Astrocyte (in vitro differentiated cells and primary cell): ENCODE data around the gene NEURL4.

Source experiments
- CTCF ChIP-seq: IDR thresholded peaks from 2 replicates; pipeline ENCODE4 v1.5.1; 2011; ENCODE audit warnings: low read depth, mild to moderate bottlenecking, inconsistent platforms, low read length, moderate library complexity; ENCODE audit not compliant: insufficient read depth
- EZH2 ChIP-seq: IDR thresholded peaks from 2 replicates; pipeline ENCODE4 v1.6.1; 2012; ENCODE audit warnings: mild to moderate bottlenecking, low read length, inconsistent platforms; ENCODE audit not compliant: insufficient read depth

GRCh38 chr17:7367083-7367482 is 37.9 kb upstream of the NEURL4 start:
- TF ChIP-seq CTCF: no peak
- TF ChIP-seq EZH2: no peak
